H1 (cell line): Measurements from ENCODE around the gene PBX2. TPM values are rescaled to one million over a fixed set of nuclear protein-coding genes. Genes with fewer than 3 reads are reported as not detected.

Experiments used
- EZH2 ChIP-seq: fragments of 200-600 bp; sonication (generic); IDR thresholded peaks from 2 replicates; pipeline ENCODE4 v1.7.1; 2012; ENCODE audit warnings: low read depth, mild to moderate bottlenecking, moderate library complexity, low read length, inconsistent platforms; ENCODE audit not compliant: severe bottlenecking
- FOSL1 ChIP-seq: IDR thresholded peaks from 2 replicates; pipeline ENCODE4 v1.6.1; 2011; ENCODE audit warnings: mild to moderate bottlenecking, low read depth, low read length, moderate library complexity; ENCODE audit not compliant: insufficient read depth
- GTF2F1 ChIP-seq: IDR thresholded peaks from 2 replicates; pipeline ENCODE4 v1.6.1; 2012; ENCODE audit warnings: low read depth, low read length, improper control_type of control experiment, borderline replicate concordance
- JUN ChIP-seq: IDR thresholded peaks from 2 replicates; pipeline ENCODE4 v1.6.1; 2011; ENCODE audit warnings: low read depth, mild to moderate bottlenecking, improper control_type of control experiment, low read length
- POLR2AphosphoS5 ChIP-seq: IDR thresholded peaks from 2 replicates; pipeline ENCODE4 v1.6.1; 2011; ENCODE audit warnings: low read depth, low read length
- RAD21 ChIP-seq, 2 experiments: IDR thresholded peaks in 1 of 2; conservative IDR thresholded peaks in 1 of 2; 2 replicates each; pipeline ENCODE4 v1.6.1; 2011; ENCODE audit warnings: low read depth in 2 of 2, low read length in 2 of 2, improper control_type of control experiment in 1 of 2, inconsistent platforms in 1 of 2, mild to moderate bottlenecking in 1 of 2, moderate library complexity in 1 of 2
- RFX5 ChIP-seq: IDR thresholded peaks from 2 replicates; pipeline ENCODE4 v1.6.1; 2011; ENCODE audit warnings: low read depth, low read length, improper control_type of control experiment, borderline replicate concordance
- RNF2 ChIP-seq: fragments of 200-900, 300-1000 bp; sonication (generic); IDR thresholded peaks from 2 replicates; pipeline ENCODE4 v1.7.1; 2016; ENCODE audit warnings: borderline replicate concordance, low read depth, mild to moderate bottlenecking, antibody characterized with exemption, low read length; ENCODE audit not compliant: poor library complexity, severe bottlenecking; ENCODE audit errors: missing control alignments
- TAF1 ChIP-seq: IDR thresholded peaks from 2 replicates; pipeline ENCODE4 v1.6.1; 2011; ENCODE audit warnings: mild to moderate bottlenecking, low read depth, low read length
- polyA plus RNA-seq, 7 experiments: library from polyadenylated mRNA; depleted of rRNA in 3 of 7; stranded (reverse) in 5 of 7; unstranded in 2 of 7; fragments of >200 nt in 5 of 7; fragments of 200-250 nt in 2 of 7; gene quantifications; 1 replicate in 5 of 7; 2 replicates in 1 of 7; 4 replicates in 1 of 7; pipeline versions ENCODE4 v1.2.1 to v1.2.3, GENCODE V29; 2011 to 2013; ENCODE audit warnings: missing spikeins in 2 of 7, mixed read lengths in 2 of 7
- total RNA-seq: library from RNA; stranded (reverse); fragmentation: NEBNext Ultra II Directional; extraction: Animal tissue kit (Norgen Biotek cat#: 25700); gene quantifications from 2 replicates; pipeline ENCODE4 v1.2.1, GENCODE V29; 2021
- TF ChIP-seq, protein P1 (sequence below), 3 experiments: IDR thresholded peaks; 1 replicate in 2 of 3; 2 replicates in 1 of 3; pipeline versions ENCODE4 v1.5.1 to v1.6.1; 2011; ENCODE audit warnings: low read length in 3 of 3, mild to moderate bottlenecking in 3 of 3, inconsistent platforms in 2 of 3, low read depth in 1 of 3, moderate library complexity in 1 of 3; ENCODE audit not compliant: insufficient read depth in 1 of 3; ENCODE audit errors: control extremely low read depth in 1 of 3

Gene PBX2
- total and polyA plus RNA-seq, 2 of the 8 experiments (the other 6 are each of a cell fraction or from before 2014, with no cell fraction given): 102 to 130 TPM

GRCh38 chr6:32154514-32155161 is 35.4 kb downstream of the PBX2 start (continued):
- TF ChIP-seq TAF1: no peak
- no peak for TF ChIP-seq JUN
- no peak for TF ChIP-seq FOSL1
- TF ChIP-seq GTF2F1: no peak
- TF ChIP-seq EZH2: no peak
- TF ChIP-seq RAD21 (IDR thresholded peaks at IDR 0.05 in 1 of 2, conservative IDR thresholded peaks at IDR 0.05 in 1 of 2; ENCODE audit: low read depth in 2 of 2, low read length in 2 of 2): peak; percentile 66 to 71
- no peak for TF ChIP-seq RNF2
- no peak for TF ChIP-seq RFX5
- TF ChIP-seq POLR2AphosphoS5: no peak
- TF ChIP-seq, protein P1, sequence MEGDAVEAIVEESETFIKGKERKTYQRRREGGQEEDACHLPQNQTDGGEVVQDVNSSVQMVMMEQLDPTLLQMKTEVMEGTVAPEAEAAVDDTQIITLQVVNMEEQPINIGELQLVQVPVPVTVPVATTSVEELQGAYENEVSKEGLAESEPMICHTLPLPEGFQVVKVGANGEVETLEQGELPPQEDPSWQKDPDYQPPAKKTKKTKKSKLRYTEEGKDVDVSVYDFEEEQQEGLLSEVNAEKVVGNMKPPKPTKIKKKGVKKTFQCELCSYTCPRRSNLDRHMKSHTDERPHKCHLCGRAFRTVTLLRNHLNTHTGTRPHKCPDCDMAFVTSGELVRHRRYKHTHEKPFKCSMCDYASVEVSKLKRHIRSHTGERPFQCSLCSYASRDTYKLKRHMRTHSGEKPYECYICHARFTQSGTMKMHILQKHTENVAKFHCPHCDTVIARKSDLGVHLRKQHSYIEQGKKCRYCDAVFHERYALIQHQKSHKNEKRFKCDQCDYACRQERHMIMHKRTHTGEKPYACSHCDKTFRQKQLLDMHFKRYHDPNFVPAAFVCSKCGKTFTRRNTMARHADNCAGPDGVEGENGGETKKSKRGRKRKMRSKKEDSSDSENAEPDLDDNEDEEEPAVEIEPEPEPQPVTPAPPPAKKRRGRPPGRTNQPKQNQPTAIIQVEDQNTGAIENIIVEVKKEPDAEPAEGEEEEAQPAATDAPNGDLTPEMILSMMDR (IDR thresholded peaks at IDR 0.05; ENCODE audit: control extremely low read depth in 1 of 3, insufficient read depth in 1 of 3, low read depth in 1 of 3, low read length in 3 of 3): peak in 2 of 3 experiments; percentile 62 to 70; a peak in 3 of 4 replicates
